OCI-LY3 (cell line): ENCODE measurements around the gene CNTLN.
"Not testable (repeated sequence)": the region's sequence is repeated elsewhere in the genome, so short reads cannot be mapped to it uniquely, and the experiment has no call there.

Experiments
- H2AFZ ChIP-seq: fragments of 200-600, 300-600 bp; shearing (Covaris generic); 2 replicates; pipeline ENCODE4 v1.6.0; 2014; ENCODE audit warnings: antibody characterized with exemption, low read depth, low read length
- H3K27ac ChIP-seq: fragments of 200-600, 300-600 bp; sonication (generic); 2 replicates; pipeline ENCODE4 v1.5.1; 2014; ENCODE audit warnings: mild to moderate bottlenecking, low read length, moderate library complexity, mixed read lengths
- H3K27me3 ChIP-seq: fragments of 200-600, 300-600 bp; sonication (generic); 2 replicates; pipeline ENCODE4 v1.6.1; 2014; ENCODE audit warnings: low read depth, low read length, mixed read lengths
- H3K36me3 ChIP-seq: fragments of 200-600, 300-600 bp; sonication (generic); replicated peaks from 2 replicates; pipeline ENCODE3; 2014; ENCODE audit warnings: low read depth, low read length, mixed read lengths
- H3K4me1 ChIP-seq: fragments of 300-600, 200-600 bp; sonication (generic); 2 replicates; pipeline ENCODE4 v1.6.1; 2014; ENCODE audit warnings: low read length, mixed read lengths
- H3K4me2 ChIP-seq: fragments of 200-600, 300-600 bp; sonication (generic); 2 replicates; pipeline ENCODE4 v1.6.1; 2014; ENCODE audit warnings: low read length, mixed read lengths
- H3K4me3 ChIP-seq: fragments of 300-600, 200-600 bp; sonication (generic); 2 replicates; pipeline ENCODE4 v1.5.1; 2014; ENCODE audit warnings: antibody characterized with exemption, mild to moderate bottlenecking, low read length, moderate library complexity
- H3K79me2 ChIP-seq: fragments of 300-600, 200-600 bp; shearing (Covaris generic); 2 replicates; pipeline ENCODE4 v1.6.1; 2014; ENCODE audit warnings: mild to moderate bottlenecking, low read length, mixed read lengths
- H3K9ac ChIP-seq: fragments of 300-600, 200-600 bp; shearing (Covaris generic); 2 replicates; pipeline ENCODE4 v1.6.0; 2014; ENCODE audit warnings: mild to moderate bottlenecking, low read length, moderate library complexity
- H3K9me3 ChIP-seq: fragments of 200-600, 300-600 bp; shearing (Covaris generic); 2 replicates; pipeline ENCODE4 v1.6.1; 2014; ENCODE audit warnings: low read length, mixed read lengths; ENCODE audit not compliant: insufficient read depth
- H4K20me1 ChIP-seq: fragments of 200-600, 300-600 bp; sonication (generic); 2 replicates; pipeline ENCODE4 v1.6.1; 2016; ENCODE audit warnings: low read length, mixed read lengths; ENCODE audit not compliant: insufficient read depth
- CTCF ChIP-seq: fragments of 200-600, 300-600 bp; sonication (generic); IDR thresholded peaks from 2 replicates; pipeline ENCODE4 v1.5.1; 2014; ENCODE audit warnings: antibody characterized with exemption, low read length, low read depth
- EZH2phosphoT487 ChIP-seq: fragments of 200-600 bp; shearing (Covaris generic); IDR thresholded peaks from 2 replicates; pipeline ENCODE4 v1.6.1; 2018; ENCODE audit warnings: antibody characterized with exemption, mixed run types, low read depth

The CNTLN gene

GRCh38 chr9:17433526-17433925 lies 298.7 kb downstream of the CNTLN start:
- H3K4me3 ChIP-seq, result no peak overlapping the region
- no peak for TF ChIP-seq EZH2phosphoT487
- no peak for TF ChIP-seq CTCF
- no peaks in the 10 kb centered on the region for H4K20me1 ChIP-seq
- H3K4me1 ChIP-seq, result no peaks in the 10 kb centered on the region
- H3K4me2 ChIP-seq, result no peak overlapping the region
- no peaks in the 10 kb centered on the region for H3K36me3 ChIP-seq
- H3K27ac ChIP-seq, result no peak overlapping the region
- H3K9me3 ChIP-seq, result no peaks in the 10 kb centered on the region
- no peaks in the 10 kb centered on the region for H3K79me2 ChIP-seq
- no peaks in the 10 kb centered on the region for H3K27me3 ChIP-seq
- H2AFZ ChIP-seq, result no peak overlapping the region
- no peak overlapping the region for H3K9ac ChIP-seq

- TF ChIP-seq EZH2phosphoT487 (no peak), CTCF (no peak)
- H3K4me2 ChIP-seq, result no peak overlapping the region
- H3K4me1 ChIP-seq, result no peaks in the 10 kb centered on the region
- H2AFZ ChIP-seq, result no peak overlapping the region
- H4K20me1 ChIP-seq, result no peaks in the 10 kb centered on the region
- H3K9me3 ChIP-seq, result no peaks in the 10 kb centered on the region
- no peaks in the 10 kb centered on the region for H3K79me2 ChIP-seq
- no peak overlapping the region for H3K9ac ChIP-seq
- H3K36me3 ChIP-seq, result no peaks in the 10 kb centered on the region
- no peak overlapping the region for H3K4me3 ChIP-seq
- H3K27ac ChIP-seq, result no peak overlapping the region
- H3K27me3 ChIP-seq, result no peaks in the 10 kb centered on the region
Measured at GRCh38 chr9:17436854-17437253, 302.0 kb downstream of the CNTLN start.

- H3K36me3 ChIP-seq, result no peaks in the 10 kb centered on the region
- no peak overlapping the region for H3K4me3 ChIP-seq
- H3K4me2 ChIP-seq, result no peak overlapping the region
- TF ChIP-seq CTCF (no peak), EZH2phosphoT487 (no peak)
- H3K27me3 ChIP-seq, result no peaks in the 10 kb centered on the region
- no peak overlapping the region for H2AFZ ChIP-seq
- H4K20me1 ChIP-seq, result no peaks in the 10 kb centered on the region
- H3K79me2 ChIP-seq, result no peaks in the 10 kb centered on the region
- no peaks in the 10 kb centered on the region for H3K9me3 ChIP-seq
- no peak overlapping the region for H3K27ac ChIP-seq
- no peak overlapping the region for H3K9ac ChIP-seq
- no peaks in the 10 kb centered on the region for H3K4me1 ChIP-seq
Measured at GRCh38 chr9:17437813-17438212, 303.0 kb downstream of the CNTLN start.

- H4K20me1 ChIP-seq, H3K4me1 ChIP-seq, H3K4me2 ChIP-seq, H3K9me3 ChIP-seq, H3K9ac ChIP-seq, H3K79me2 ChIP-seq, H3K36me3 ChIP-seq, H3K4me3 ChIP-seq, H3K27ac ChIP-seq, H2AFZ ChIP-seq, H3K27me3 ChIP-seq: not testable (repeated sequence)
Measured at GRCh38 chr9:17445126-17445525, 310.3 kb downstream of the CNTLN start.

- no peaks in the 10 kb centered on the region for H3K79me2 ChIP-seq
- TF ChIP-seq EZH2phosphoT487, result no peak
- TF ChIP-seq CTCF, result no peak
- no peaks in the 10 kb centered on the region for H3K4me1 ChIP-seq
- no peak overlapping the region for H3K27ac ChIP-seq
- H3K36me3 ChIP-seq, result no peaks in the 10 kb centered on the region
- H2AFZ ChIP-seq, result no peak overlapping the region
- no peaks in the 10 kb centered on the region for H4K20me1 ChIP-seq
- H3K9me3 ChIP-seq, result no peaks in the 10 kb centered on the region
- H3K4me3 ChIP-seq, result no peak overlapping the region
- no peaks in the 10 kb centered on the region for H3K27me3 ChIP-seq
- H3K9ac ChIP-seq, result no peak overlapping the region
- H3K4me2 ChIP-seq, result no peak overlapping the region
Measured at GRCh38 chr9:17453751-17454150, 318.9 kb downstream of the CNTLN start.
